HG03432 (cell line): ENCODE results near the gene TMEM129.

Source experiments
- ATAC-seq: cut with Tn5 transposase; IDR thresholded peaks from one replicate; pipeline ENCODE4 v1.9.1; 2021; ENCODE audit warnings: mild to moderate bottlenecking, moderate library complexity; ENCODE audit not compliant: unreplicated experiment

TMEM129 gene

GRCh38 chr4:1745165-1745564 is 24.0 kb upstream of the TMEM129 start:
- ATAC-seq = no peak

DNA sequence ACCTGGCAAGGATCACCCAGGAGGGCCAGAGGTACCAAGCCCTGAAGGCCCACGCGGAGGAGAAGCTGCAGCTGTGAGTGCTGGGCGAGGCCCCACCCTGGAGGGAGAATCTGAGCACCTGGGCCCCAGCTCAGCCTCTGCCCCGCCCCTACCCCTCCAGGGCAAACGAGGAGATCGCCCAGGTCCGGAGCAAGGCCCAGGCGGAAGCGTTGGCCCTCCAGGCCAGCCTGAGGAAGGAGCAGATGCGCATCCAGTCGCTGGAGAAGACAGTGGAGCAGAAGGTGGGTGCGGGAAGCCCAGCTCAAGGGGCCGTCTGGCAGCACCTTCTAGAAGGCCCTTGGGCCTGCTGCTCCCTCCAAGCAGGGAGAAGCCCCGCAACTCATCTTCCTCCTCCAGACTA is 23.4 kb upstream of the TMEM129 start:
- no peak for ATAC-seq

DNA sequence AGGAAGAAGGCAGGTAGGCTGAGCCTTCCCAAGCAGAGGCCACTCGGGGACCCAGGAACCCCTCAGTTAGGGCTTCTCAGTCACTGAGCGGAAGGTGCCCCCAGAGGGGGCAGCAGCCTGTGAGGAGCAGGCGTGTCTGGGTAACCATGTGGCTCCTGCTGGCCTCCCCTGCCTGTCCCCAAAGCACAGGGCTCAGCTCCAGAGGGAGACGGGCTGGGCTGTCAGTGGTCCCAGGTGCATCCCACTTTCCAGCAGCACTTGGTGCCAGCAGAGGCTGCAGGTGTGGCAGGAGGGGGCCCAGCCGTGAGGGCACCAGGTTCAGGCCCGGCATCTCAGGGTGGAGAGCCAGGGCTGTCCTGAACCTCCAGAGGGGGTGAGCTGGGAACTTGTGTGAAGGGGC is 22.9 kb upstream of the TMEM129 start:
- no peak for ATAC-seq

- ATAC-seq = no peak
These were observed 22.4 kb upstream of the TMEM129 start for GRCh38 chr4:1743551-1743950.

- no peak for ATAC-seq
These were observed 20.1 kb upstream of the TMEM129 start for GRCh38 chr4:1741208-1741607.

DNA sequence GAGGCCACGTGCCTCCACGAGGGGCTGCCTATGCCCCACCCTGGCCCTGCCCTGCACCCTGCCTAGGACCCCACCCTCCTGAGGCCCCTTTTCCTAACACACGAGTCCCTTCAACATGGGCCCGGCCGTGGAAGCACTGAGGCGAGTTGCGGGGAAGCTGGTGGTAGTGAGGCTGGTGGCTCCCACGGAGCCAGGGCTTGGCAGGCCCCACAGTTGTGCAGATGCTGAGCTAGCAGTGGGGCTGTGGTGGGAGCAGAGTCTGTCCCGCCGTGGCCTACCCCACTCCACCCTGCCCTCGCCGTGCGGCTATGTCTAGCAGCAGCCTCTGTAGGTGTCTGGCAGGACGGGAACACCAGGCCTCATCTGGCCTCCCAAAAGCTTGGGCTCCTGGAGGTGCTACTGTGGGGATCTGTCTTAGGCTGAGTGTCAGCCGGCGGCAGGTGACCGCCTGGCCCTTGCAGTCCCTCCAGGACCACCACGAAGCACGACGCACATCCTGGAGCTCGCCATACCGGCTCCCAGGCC is 19.0 kb upstream of the TMEM129 start:
- no peak for ATAC-seq

DNA sequence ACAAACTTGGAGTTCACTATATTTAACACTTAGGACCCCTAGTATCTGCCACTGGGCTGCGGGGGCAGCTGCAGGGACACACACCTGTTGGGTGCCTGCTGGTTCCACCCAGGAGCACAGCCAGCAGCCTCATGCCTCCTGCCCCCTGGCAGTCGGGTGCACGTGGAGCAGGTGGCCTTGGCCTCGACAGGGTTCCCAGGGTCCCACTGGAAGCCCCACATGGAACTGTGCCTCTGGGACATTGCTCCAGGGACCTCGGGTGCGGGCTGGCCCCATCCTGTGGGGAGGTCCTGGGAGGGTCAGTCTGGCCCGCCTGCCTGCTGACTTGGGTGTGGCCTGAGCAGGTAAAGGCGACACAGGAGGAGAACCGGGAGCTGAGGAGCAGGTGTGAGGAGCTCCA is 18.2 kb upstream of the TMEM129 start:
- no peak for ATAC-seq

DNA sequence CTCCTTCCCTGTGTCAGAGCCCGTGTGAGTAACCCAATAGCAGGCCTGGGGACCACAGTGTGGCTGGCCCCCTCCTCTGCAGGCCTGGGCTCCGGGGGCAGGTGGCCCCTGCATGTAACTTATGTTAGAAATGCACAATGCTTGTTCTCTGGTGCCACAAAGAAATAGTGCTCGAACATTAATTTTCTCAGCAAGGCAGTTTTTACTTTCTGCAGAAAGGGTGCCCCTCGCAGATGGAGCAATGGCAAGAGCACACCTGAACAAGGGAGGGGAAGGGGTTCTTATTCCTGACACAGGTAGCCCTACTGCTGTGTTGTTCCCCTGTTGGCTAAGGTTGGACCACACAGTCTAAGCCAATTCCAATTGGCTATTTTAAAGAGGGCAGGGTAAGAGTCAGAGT is 17.3 kb upstream of the TMEM129 start:
- ATAC-seq = no peak

DNA sequence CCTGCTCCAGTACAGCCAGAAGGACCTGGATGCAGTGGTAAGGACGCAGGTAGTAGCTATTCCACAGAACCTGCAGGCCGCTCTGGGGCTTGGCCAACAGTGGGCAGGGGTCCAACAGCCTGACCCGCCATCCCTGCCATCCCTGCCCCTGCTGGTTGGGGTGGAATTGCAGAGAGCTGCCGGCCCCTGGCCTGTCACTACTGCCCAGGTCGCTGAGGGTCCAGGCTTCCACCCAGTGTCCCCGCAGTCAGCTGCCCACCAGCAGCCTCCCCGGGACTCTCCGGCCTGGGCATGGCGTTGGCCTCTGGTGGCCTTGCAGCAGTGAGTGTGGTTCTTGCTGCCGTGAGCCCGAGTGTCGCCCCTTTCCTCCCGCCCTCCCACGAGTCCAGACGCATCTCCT is 16.5 kb upstream of the TMEM129 start:
- ATAC-seq = no peak

DNA sequence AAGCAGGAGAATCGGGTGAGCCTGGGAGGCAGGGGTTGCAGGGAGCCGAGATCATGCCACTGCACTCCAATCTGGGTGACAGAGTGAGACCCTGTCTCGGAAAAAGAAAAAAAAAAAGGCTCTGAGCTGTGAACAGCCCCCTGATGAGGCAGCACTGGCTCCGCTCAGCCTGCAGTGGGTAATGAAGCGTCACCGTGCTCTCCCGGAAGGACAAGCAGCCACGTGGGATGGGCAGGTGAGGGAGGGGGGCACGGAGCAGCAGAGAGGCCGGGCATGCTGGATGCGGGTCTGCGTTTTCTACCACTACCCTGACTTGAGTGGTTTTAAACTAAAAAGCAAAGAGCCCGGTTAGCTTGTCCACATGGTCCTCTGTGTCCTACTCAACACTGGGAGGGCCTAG is 15.7 kb upstream of the TMEM129 start:
- ATAC-seq = no peak

DNA sequence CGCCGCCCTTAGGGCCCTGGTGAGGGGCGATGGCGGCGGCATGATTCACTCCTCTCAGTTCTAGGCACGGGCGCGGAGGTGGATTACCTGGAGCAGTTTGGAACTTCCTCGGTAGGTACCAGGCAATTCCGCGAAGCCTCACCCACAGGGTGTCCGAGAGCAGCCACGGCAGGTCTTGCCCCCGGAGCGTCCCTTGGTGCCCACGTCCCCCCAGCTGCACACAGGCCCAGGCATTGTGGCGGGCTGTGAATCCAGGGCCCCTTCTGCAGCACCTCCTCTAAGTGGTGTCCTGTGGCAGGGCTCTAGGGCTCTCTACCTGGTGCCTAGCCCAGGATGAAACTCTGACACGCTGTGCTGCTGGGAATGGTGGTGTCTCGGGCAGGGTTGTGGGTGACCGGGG is 14.1 kb upstream of the TMEM129 start:
- no peak for ATAC-seq

GRCh38 chr4:1732911-1733310 is 11.8 kb upstream of the TMEM129 start:
- ATAC-seq = no peak

- no peak for ATAC-seq
These were observed 10.1 kb upstream of the TMEM129 start for GRCh38 chr4:1731180-1731579.

DNA sequence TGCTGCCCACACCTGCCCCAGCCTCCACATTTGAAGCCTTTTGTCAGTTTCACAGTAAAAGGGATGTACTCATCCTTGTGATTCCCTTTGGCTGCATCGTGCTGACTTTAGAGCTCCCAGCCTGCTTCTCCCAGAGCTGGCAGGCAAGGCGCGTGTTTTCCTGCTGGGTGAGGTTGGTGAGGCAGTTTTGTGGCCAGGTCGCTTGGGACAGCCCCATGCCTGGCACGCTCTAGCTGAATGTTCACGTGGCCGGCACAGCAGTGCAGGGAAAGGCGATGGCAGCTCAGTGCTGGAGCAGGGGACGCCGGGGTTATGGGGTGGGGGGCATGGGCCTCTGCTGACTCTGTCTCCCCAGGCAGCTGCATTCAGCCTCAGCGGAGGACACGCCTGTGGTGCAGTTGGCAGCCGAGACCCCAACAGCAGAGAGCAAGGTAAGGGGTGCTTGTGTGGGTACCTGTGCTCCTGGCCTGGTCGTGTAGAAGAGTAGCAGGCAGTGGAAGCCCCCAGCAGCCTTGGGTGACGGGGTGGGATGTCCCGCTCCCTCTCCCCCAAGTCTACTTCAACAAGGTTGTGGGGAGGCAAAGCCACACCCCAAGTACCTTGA is 9.5 kb upstream of the TMEM129 start:
- ATAC-seq = no peak

DNA sequence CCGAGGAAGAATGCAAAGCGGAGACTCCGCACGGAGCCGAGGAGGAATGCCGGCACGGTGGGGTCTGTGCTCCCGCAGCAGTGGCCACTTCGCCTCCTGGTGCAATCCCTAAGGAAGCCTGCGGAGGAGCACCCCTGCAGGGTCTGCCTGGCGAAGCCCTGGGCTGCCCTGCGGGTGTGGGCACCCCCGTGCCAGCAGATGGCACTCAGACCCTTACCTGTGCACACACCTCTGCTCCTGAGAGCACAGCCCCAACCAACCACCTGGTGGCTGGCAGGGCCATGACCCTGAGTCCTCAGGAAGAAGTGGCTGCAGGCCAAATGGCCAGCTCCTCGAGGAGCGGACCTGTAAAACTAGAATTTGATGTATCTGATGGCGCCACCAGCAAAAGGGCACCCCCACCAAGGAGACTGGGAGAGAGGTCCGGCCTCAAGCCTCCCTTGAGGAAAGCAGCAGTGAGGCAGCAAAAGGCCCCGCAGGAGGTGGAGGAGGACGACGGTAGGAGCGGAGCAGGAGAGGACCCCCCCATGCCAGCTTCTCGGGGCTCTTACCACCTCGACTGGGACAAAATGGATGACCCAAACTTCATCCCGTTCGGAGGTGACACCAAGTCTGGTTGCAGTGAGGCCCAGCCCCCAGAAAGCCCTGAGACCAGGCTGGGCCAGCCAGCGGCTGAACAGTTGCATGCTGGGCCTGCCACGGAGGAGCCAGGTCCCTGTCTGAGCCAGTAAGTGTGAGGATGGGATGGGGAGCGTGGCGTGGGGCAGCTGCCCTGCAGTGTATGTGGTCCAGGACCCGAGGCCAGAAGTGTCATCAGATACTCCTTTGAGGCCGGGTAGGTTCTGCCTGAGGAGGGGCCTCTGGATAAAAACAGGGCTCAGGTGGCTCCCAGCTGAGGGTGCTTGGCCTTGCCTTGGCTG is 7.2 kb upstream of the TMEM129 start:
- no peak for ATAC-seq

GRCh38 chr4:1727117-1728031 is 6.3 kb upstream of the TMEM129 start:
- no peak for ATAC-seq

- ATAC-seq = no peak
These were observed 5.2 kb upstream of the TMEM129 start for GRCh38 chr4:1726146-1726934.

DNA sequence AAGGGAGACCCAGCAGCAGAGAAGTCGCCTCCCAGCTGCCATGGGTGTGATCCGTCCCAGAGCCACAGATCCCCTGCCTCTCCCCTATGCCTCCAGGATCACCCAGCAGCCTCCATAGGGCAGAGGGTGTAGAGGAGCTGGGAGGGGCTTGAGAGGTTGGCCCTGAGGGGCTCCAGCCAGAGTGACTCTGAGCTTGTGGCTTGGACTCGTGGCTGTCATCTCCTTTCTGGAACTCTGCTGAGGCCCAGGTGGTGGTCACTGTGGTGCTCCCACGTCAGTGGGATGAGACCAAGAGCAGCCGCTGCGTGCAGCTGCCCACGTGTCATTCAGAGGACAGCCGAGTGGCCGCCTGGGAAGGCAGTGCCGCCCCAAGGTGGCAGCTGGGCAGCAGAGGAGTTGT is 4.4 kb upstream of the TMEM129 start:
- ATAC-seq = no peak

- ATAC-seq = no peak
These were observed 2.1 kb upstream of the TMEM129 start for GRCh38 chr4:1723131-1723801.

GRCh38 chr4:1722551-1723118 is 1.5 kb upstream of the TMEM129 start:
- no peak for ATAC-seq
